ENCODE results near the gene FAM204A.

- TF ChIP-seq POLR2A (IDR thresholded peaks at IDR 0.05) = no peak
- no peak for TF ChIP-seq CTCF (IDR thresholded peaks at IDR 0.05)
These were observed 32.3 kb upstream of the FAM204A start for GRCh38 chr10:118374404-118374803.

Data from testis (tissue), 2 donors.